DMS114 treated with DMSO at 0.1 percent for 48 hours (cell line): ENCODE data around the gene AP3B1.
A peak's percentile ranks its signal among the peaks of the same experiment; 100 is the strongest.

Source experiments
- DNase-seq: peaks from one replicate; lab custom pipeline; 2025; ENCODE audit not compliant: unreplicated experiment; lab: John Stamatoyannopoulos, UW

Gene AP3B1

DNA sequence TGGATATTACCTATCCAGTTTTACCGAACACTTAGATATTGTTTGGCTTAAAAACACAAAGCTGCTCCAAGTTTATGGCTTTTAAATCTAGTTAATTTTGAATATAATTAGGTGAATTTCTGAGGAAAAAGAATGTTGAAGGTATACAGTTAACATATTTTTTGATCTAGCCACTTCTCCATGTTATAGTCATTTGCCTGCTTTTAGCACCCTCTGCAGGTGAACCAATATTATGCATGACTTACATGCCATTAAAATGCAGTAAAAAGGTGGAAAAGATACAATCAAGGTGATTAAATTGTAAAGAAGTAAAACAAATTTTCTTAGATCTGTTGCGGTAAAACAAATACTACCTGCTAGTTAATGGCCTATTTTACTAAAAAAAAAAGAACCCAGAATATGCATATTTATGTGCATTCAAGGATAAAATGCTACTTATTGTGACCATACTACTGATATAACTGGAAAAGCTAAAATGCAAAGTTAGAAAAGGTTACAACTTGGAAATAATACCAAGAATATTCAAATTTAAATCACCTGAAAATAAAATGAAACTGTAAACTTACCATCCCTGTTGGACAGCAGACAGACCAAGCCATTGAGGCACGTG lies 132.1 kb downstream of the AP3B1 start:
- peak; percentile 32 for DNase-seq

DNA sequence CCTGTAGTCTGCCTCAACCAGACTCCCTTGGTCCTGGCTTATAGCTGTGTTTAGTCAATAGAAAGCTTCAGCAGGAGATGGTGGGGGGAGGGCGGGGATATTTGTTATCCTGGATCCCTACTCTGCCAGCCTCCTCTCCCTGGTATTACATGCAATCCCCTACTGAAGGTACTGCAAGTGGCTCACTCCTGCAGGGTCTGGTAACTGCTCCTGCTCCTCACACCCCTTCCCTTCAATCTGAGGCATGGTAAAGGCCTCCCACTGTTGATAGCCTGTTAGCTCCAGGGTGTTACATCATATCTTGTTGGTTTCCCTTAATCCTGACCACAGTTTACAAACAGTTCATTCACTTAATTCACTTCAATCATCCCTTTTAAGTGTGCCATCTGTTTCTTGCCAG lies 137.5 kb downstream of the AP3B1 start:
- no peak for DNase-seq

DNA sequence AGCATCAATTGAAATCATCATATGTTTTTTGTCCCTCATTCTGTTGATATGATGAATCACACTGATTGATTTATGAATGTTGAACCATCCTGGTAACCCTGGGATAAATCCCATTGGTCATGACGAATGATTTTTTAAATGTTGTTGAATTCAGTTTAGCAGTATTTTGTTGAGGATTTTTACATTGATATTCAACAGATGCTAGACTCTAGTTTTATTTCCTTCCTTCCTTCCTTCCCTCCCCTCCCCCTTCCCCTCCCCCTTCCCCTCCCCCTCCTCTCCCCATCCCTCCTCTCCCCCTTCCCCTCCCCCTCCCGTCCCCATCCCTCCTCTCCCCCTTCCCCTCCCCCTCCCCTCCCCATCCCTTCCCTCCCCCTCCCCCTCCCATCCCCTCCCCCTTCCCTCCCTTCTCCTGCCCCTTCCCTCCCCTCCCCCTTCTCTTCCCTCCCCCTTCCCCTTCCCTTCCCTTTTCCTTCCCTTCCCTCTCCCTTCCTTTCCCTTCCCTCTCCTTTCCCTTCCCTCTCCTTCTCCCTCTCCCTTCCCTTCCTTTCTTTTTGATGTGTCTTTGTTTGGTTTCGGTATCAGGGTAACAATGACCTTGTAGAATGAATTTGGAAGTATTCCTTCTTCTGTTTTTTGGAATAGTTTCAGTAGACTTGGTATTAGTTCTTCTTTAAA lies 142.8 kb downstream of the AP3B1 start:
- DNase-seq: no peak

DNA sequence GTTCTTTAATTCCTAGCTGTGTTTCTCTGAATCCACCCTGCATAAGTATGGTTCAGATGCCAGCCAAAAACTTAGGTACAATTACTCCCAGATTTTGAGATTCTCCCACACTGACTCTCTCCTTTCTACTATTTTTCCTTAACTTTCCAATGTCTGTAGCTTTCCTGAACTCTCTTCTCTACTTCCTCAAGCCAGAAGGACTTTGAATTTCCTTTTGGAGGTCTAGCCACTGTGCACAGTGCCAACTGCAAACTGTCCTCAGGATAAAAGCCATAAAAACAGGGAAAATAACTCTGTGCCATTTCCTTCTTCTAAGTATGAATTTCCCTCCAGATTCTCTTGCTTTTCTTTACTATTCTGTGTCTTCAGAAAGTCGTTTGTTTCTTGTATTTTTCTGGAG lies 157.2 kb downstream of the AP3B1 start:
- no peak for DNase-seq

DNA sequence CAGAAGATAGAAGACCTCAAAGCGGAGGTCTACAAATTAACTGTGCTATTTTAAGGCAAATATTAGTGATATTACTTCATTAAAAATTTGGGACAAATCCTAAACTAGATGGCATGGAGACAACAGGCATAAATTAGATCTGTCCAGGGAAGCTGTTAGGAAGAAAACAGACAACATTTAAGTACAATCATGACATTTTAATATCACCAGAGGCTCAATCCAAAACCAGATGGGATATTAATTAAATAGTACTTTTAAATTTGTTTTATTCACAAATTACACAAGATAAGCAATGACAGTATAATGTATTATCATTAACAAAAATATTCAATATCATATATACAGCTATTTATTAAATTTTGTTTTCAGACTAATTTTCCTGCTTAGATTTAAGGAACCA lies 161.1 kb downstream of the AP3B1 start:
- no peak for DNase-seq

DNA sequence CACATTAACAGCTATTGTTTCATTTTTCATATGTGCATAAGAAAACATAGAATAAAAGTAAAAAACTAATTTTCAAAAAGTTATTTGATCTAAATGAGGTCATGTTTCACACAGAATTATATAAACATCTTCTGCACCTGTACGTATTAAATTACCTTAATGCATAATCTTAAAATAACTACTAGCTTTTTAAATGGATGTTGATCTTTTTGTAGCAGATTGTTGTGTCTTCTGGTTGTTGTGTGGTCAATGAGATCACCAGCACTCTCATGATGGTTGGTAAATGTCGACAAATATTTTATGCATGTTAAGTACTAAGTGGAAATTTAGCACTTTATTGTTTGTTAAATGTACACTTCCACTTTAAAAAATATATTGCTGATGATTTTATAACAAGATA lies 162.0 kb downstream of the AP3B1 start:
- no peak for DNase-seq

DNA sequence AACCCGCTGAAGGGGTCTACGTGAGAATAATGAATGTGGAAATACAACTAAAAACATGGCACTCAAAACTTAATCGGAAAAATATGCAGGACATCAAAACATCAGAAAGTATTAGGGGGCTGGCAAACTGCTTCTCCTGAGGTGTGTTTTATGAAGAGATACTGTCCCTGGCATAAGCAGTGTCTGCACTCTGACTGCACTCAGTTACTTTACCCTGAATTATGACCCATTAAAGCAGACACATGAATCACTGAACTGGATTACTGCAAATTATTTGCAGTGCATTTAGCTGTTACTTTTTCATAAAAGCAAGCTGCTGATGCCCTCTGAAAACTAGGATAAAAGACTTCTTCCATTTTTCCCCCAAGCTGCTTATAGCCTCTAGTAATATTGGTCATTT lies 164.9 kb downstream of the AP3B1 start:
- DNase-seq: no peak

DNA sequence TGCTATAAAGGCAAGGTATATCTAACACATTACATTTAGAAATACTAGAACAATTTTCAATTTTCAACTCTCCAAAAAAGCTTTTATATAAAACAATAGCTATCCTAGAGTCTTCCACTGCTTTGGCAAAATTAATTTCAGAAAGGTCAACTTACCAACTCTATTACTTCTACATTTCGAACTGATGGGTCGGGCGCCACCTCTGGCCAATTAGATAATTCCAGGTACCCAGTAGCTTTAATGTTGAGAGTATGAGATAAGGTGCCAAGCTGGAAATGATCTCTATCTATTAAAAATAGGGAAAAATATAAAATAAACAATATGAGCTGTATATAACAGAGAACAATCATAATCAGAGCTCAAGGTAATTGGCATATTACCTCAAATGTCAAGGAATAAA lies 166.6 kb downstream of the AP3B1 start:
- DNase-seq: no peak

DNA sequence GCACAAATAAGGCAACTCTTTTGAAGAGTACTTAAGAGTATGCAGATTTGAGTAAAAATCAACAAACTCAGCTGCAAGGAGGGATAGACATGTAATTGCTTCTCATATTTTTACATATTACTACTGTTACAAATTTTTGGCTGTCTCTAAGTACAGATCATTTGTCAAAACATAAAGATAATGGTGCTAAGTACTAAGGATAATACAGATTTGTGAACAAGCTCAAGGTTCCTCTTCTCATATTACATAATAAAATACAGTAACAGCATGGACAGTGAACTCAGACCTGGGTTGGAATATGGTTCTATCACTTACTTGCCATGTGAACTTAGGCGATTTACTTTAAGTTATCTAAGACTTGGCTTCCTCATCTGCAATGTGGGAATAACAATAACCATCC lies 168.0 kb downstream of the AP3B1 start:
- DNase-seq: no peak

DNA sequence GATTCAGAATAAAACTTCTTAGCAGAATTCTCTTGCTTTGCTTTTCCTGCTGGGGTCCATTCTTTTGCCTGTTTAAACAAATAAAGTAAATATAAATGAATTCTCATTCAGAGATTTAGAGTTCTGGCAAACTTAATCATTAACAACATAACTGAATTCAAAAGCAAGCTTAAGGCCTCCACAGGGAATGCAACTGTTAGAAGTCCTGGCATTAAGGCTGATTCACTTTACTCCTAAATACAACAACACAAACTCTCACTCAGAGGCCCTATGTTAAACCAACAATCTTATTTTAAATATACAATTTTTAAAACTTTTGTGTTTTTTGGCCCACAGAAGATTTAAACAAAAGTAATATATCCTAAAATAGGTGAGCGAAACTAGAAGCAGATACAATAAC lies 178.3 kb downstream of the AP3B1 start:
- DNase-seq: no peak

DNA sequence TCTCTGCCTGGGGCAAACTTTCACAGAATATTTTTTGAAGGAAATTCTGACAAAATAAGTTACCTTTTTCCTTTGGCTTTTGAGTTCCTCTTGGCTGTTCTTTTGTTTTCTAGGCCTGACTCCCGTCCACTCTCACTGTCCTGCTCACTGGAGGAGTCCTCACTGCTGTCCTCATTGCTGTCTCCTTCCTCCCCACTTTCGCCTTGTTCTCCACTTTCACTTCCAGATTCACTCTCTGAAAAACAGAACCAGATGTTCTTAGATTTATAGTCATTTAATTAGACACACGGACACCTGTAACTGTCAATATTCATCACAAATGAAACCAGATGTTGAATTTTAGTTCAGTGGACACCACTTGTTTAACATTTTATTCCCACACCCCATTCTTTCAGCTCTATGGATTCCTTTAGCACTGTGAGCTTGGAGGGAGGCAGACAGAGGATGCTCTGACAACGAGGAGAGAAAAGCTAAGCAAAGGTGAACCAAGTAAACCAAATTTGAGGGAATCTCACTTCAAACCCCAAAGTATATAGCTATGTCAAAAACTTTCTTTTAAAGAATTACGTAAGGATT lies 180.7 kb downstream of the AP3B1 start:
- no peak for DNase-seq

DNA sequence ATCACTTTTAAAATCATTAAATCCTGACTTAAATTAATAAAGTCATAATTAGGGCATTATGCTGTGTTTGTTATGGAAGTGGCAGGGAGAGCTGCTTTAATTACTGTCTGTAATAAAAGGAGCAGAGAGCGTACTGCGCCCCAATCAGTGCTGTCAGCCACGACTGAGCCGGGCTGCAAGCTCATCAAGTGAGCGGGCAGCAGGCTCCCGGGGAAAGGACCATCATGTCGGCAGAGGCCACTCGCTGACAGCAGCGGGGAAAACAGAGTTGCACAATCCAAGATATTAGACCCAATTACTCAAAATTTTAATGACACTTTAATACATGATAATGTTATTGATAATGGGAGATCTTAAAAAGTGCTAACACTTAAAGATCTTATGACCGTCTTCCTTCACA lies 181.6 kb downstream of the AP3B1 start:
- DNase-seq: no peak

DNA sequence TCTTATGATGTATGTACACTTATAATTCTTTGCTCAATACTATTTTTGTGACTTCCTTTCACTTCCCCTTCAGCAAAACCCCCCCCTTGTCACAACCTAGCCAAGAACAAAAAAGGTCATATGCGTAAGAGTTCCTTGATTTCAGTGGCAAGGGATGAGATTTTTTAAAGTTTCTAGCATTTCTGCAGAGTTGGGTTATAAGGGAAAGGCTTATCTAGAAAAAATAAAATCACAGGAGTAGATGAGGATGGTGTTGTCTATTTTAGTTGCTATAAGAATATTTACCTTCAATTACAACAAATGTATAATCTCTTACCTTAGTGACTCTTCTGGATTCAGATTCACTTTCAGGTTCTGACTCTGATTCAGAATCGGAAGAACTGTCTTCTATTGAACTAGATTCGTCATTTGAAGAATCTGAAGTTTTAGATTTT lies 184.6 kb downstream of the AP3B1 start:
- no peak for DNase-seq

DNA sequence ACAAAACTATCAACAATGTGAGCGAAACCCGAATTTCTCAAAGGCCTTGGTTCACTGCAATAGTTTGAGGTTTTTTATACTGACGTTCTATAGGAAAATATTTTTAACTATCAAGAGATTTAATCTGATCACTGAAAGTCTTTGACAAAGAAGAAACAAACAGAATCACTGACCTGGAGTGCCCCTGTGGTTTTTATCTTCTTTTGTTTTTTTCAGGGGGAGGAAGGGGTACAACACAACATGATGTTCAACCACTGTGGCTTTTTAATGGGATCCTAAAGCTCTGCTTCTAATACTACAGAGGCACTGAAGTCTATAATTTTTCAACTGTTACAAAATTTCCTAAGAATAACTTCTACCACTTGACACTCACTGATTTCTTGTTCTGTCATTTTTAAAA lies 185.9 kb downstream of the AP3B1 start:
- no peak for DNase-seq

DNA sequence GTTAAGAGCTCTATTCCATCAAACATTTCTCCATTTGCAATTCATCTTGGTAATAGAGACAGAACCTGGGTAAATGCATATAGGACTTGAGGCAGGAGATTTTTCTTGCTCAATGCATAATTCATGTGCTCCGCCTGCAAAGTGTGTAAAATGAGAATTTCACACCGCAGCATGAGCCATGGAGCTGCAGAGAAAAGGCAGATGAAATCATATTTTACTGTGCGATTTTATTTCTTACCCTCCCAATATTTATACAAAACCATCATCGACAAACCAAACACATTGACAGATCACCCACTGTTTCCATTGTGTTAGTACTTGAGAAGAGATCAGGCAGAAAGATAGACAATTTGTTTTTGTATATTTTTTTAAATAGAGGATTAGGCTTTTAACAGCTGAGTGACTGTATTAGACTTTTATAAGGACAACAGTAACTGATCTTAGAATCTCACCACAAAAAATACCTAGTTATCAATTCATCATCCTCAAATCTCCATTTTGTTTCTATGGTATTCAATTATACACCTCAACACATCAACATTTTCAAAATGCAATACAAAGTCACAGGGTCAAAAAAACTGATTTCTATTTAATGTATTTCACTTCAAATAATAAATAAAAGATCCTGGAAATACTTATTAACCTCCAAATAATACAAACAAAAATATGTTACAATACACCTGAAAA lies 191.1 kb downstream of the AP3B1 start:
- no peak for DNase-seq

DNA sequence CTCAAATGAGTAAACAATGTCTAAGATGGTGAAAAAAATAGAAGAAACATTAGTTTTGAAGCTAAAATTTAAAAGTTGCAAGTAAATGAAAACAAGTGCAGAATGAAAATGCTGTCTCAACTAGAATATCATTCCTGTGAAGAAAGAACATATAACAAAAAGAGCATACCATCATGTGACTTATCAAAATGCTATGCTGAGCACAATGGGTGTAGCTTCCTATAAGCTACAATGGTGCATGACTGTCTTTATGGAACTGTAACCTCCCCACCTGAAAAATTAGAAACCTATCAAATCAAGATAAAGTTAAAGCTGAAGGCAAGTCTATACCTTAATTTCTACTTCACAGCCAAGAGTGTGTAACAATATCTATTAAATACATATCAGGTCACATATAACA lies 192.0 kb downstream of the AP3B1 start:
- DNase-seq: no peak

DNA sequence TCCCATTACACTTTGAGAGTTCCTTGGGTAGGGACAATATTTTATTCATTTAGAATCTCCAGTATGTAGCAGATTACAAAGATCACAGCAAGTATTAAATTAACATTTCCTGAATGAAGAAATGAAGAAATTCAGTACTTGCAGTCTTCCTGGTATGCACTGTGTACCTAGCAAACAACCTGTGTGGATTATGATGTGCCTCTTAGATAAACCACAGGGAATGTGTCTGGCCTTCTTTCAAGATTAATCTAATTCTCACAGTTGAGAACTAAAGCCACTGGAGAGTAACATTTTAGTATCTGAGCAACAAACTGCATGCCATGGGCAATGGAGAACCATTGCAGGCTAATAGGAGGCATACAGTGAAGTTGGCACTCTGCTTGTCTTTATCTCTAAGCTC lies 199.4 kb downstream of the AP3B1 start:
- DNase-seq: no peak

DNA sequence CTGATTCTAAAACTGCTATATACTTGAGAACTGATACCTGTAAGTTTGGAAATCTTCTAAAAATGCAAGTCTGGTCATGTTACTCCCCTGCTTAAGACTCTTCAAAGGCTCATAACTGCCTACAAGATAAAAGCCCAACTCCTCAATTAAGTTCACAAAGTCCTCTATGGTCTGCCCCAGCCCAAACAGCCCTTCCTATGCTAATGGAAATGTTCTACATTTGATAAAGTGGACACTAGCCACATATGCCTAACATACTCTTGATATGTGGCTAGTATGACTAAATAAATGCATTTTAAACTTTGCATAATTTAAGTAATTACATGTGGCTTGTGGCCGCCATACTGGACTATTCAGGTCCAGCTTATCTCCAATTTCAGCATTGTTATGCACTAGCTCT lies 204.5 kb downstream of the AP3B1 start:
- DNase-seq: no peak

DNA sequence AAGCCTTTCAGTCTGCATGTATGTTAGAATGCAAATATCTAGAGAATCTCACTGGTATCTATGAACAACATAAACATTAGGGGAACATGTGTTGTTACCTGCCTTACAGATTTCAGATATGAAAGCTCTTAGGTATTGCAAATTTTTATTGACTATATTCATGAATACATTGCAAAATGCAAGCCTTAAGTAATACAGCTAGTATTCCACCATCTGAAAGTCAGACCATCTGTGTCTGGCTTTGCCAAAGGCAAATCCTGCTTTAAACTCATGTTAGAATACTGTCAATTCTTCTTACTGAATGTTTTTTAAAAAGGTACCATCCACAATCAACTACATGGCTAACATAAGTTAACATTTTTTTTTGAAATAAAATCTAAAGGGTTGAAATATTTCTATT lies 215.6 kb downstream of the AP3B1 start:
- DNase-seq: no peak

DNA sequence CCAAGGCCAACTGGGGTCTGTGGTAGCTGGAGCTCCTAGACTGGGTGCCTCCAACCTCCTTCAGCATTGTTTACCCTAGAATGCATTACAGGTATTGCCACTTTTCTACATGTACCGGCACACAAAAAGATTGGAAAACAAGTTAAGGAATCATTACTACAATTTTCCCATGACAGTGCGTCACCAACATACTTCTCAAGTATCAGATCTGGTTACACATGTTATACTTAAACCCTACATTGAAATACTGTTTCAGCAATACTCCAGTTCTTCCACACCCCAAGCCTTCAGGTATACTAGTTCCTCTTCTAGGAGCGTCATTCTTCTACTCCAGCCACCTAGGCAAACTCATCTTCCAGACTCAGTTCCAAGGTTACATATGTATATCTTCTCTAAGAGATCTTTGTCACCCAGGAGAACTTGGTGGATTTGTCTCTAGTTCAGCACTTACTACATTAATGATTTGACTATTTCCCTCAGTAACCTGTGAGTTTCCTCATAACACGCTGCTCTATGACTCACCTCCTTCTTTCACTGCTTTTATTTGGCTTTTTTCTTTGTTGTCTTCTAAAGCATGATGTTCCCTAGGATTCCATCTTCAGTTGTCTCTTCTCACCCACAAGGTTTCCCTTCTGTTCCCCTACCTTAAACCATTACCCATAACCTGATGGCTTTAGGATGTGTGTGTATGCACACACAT lies 217.0 kb downstream of the AP3B1 start:
- DNase-seq: no peak

DNA sequence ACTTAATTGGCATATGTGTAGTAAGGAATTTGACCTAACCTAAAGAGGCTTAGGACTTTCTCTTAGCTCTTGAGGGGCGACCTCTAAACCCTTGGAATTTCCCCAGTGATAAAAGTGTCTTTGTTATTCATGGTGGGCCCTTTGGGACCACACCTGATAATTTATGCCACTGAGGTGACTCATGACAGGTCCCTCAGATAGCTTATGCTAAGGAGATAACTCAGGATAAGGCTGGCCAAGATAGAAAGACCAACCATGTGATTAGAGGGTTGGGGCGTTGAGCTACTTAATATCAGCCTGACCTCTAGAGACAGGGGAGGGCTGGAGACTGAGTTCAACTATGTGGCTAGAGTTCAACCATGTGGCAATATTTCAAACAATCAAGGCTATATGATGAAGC lies 218.1 kb downstream of the AP3B1 start:
- no peak for DNase-seq

DNA sequence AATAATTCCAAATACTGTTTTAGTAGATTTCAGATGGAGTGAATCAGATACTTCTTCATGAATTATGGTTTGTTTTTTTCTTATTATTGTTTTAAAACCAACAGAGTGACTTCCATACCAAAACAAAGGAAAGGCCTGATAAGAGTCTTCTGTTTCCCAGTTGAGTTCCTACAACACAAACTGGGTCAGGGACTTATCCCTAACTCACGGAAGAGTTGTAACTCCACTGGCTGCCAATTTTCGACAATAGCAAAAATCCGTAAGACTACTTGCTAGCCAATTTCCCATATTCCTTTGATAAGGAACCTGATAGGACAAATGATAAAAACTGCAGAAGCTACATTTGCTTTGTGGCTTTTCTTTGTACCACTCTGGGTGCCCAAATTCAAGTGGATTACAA lies 219.2 kb downstream of the AP3B1 start:
- DNase-seq: no peak
